ENCODE measurements around the gene CROCC. TPM values are rescaled to one million over a fixed set of nuclear protein-coding genes. Genes with fewer than 3 reads are reported as not detected.
A peak's percentile ranks its signal among the peaks of the same experiment; 100 is the strongest.
"Not testable (repeated sequence)": the region's sequence is repeated elsewhere in the genome, so short reads cannot be mapped to it uniquely, and the experiment has no call there.

The CROCC gene
- total RNA-seq, 2 donors from 2014 or later, result 6.9 to 21.6 TPM

DNA sequence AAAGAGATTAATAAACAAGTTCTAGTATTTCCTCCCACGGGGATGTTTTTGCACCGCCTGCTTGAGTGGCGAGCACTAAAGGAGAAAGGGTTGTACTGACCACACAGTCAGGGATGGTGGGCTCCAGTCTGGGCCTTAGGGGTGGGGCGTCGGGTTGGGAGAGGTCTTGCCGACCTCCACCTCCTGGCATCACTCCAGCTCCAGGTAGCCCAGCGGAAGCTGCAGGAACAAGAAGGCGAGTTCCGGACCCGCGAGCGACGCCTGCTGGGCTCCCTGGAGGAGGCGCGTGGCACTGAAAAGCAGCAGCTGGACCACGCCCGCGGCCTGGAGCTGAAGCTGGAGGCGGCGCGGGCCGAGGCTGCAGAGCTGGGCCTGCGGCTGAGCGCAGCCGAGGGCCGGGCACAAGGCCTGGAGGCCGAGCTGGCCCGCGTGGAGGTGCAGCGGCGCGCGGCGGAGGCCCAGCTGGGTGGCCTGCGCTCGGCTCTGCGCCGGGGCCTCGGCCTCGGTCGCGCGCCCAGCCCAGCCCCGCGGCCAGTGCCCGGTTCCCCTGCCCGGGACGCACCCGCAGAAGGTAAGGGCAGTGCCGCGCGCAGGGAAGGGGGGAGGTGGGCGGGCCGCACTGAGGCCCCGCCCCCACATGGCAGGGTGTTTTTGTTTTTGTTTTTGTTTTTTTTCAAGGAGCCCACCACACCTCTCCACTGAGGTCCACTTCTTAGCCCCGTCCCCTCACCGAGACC, 39.0 kb downstream of the CROCC start:
- Histone ChIP-seq H3K4me1 (no peaks in the 10 kb centered on the region), H3K36me3 (no peaks in the 10 kb centered on the region), H3K4me3 (peak overlapping the region; percentile 40), H3K27ac (no peak overlapping the region), H3K27me3 (no peaks in the 10 kb centered on the region), H3K9ac (ENCODE audit: low read depth in 2 of 2, low read length in 2 of 2) (peak overlapping the region; percentile 63 to 74), H3K9me3 (no peaks in the 10 kb centered on the region)
- intact Hi-C loops (cut with DNase I), result no loop called here
- TF ChIP-seq, protein P1, sequence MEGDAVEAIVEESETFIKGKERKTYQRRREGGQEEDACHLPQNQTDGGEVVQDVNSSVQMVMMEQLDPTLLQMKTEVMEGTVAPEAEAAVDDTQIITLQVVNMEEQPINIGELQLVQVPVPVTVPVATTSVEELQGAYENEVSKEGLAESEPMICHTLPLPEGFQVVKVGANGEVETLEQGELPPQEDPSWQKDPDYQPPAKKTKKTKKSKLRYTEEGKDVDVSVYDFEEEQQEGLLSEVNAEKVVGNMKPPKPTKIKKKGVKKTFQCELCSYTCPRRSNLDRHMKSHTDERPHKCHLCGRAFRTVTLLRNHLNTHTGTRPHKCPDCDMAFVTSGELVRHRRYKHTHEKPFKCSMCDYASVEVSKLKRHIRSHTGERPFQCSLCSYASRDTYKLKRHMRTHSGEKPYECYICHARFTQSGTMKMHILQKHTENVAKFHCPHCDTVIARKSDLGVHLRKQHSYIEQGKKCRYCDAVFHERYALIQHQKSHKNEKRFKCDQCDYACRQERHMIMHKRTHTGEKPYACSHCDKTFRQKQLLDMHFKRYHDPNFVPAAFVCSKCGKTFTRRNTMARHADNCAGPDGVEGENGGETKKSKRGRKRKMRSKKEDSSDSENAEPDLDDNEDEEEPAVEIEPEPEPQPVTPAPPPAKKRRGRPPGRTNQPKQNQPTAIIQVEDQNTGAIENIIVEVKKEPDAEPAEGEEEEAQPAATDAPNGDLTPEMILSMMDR (IDR thresholded peaks at IDR 0.05), result peak; percentile 58
- peak; percentile 94 for DNase-seq

DNA sequence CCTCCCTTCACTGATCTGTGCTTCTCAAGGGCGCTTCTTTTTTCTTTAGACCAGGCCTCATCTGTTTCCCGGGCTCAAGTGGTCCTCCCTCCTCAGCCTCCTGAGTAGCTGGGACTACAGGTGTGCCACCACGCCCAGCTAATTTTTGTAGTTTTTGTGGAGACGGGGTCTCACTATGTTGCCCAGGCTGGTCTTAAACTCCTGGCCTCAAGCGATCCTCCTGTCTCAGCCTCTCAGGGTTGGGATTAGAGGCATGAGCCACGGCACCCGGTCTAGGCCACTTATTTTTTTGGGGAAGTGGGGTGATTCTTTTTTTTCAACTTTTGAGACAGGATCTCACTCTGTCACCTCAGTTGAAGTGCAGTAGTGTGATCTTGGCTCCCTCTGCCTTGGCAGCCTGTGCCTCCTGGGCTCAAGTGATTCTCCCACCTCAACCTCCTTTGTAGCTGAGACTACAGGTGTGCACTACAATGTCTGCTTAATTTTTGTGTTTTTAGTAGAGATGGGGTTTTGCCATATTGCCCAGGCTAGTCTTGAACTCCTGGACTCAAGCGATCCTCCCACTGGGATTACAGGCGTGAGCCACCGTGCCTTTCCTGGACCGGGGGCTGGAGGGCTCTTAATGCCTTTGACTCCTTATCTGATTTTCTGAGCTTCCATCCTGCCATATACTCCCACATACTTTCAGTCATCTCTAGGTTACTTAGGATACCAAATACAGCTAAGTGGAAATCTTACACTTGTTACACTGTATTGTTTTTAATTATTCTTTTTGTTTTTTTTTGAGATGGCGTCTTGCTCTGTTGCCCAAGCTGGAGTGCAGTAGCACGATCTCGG, 39.8 kb downstream of the CROCC start:
- intact Hi-C loops (cut with DNase I), result no loop called here
- Histone ChIP-seq H3K4me3 (peak overlapping the region; percentile 40), H3K27me3 (no peaks in the 10 kb centered on the region), H3K9ac (ENCODE audit: low read depth in 2 of 2, low read length in 2 of 2) (peak overlapping the region in 1 of 2 donors; percentile 74), H3K27ac (no peak overlapping the region), H3K36me3 (no peaks in the 10 kb centered on the region), H3K9me3 (no peaks in the 10 kb centered on the region), H3K4me1 (no peaks in the 10 kb centered on the region)
- no peak for DNase-seq
- TF ChIP-seq, protein P1 (IDR thresholded peaks at IDR 0.05), result no peak

DNA sequence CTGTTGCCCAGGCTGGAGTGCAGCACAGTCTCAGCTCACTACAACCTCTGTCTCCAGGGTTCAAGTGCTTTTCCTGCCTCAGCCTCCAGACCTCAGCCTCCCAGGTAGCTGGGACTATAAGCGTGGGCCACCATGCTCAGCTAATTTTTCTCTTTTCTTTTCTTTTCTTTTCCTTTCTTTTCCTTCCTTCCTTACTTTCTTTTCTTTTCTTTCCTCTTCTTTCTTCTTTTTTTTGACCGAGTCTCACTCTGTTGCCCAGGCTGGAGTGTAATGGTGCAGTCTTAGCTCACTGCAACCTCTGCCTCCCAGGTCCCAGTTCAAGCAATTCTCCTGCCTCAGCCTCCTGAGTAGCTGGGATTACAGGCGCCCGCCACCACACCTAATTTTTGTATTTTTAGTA, 42.4 kb downstream of the CROCC start:
- intact Hi-C loops (cut with DNase I); H3K27me3 ChIP-seq; H3K27ac ChIP-seq; H3K9me3 ChIP-seq; H3K4me3 ChIP-seq; H3K36me3 ChIP-seq; DNase-seq; H3K9ac ChIP-seq (ENCODE audit: low read depth in 2 of 2, low read length in 2 of 2); H3K4me1 ChIP-seq: not testable (repeated sequence)

DNA sequence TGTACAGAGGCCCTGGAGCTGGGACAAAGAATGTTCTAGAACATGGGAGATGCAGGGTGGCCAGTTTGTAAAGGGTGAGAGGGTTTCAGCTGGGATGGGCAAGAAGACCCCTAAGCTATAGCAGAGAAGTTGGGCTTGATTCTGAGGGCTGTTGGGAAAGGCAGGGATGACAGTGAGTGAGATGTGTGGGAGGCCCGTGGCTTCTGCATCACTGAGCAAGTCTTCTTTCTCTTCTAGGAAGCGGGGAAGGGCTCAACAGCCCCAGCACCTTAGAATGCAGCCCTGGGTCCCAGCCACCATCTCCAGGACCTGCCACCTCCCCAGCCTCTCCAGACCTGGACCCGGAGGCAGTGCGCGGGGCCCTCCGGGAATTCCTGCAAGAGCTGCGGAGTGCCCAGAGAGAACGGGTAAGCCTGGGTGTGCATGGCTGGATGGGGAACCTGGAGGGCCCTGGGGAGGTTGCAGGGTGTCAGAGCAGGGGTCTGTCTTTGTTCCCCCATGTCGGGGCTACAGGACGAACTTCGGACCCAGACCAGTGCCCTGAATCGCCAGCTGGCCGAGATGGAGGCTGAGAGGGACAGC, 43.8 kb downstream of the CROCC start:
- no peak for DNase-seq
- TF ChIP-seq, protein P1 (IDR thresholded peaks at IDR 0.05), result no peak
- Histone ChIP-seq H3K27ac (no peak overlapping the region), H3K27me3 (no peaks in the 10 kb centered on the region), H3K9me3 (no peaks in the 10 kb centered on the region), H3K4me3 (no peak overlapping the region), H3K4me1 (no peaks in the 10 kb centered on the region), H3K9ac (ENCODE audit: low read depth in 2 of 2, low read length in 2 of 2) (no peak overlapping the region), H3K36me3 (no peaks in the 10 kb centered on the region)
- intact Hi-C loops (cut with DNase I), result no loop called here

DNA sequence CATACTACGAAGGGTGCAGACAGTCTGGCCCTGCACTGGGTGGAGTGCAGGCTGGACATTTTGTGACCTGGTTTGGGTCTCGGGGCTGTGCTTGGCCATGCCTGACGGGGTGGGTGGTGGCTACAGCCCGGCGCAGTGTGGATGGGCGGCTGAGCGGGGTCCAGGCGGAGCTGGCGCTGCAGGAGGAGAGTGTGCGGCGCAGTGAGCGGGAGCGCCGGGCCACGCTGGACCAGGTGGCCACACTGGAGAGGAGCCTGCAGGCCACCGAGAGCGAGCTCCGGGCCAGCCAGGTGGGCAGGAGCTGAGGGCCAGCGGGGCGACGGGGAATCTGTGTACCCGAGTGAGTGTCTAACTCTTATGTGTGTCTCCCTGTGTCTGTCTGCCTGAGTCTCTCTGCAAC, 44.6 kb downstream of the CROCC start:
- H3K27me3 ChIP-seq, result no peaks in the 10 kb centered on the region
- DNase-seq, result no peak
- H3K9me3 ChIP-seq, result no peaks in the 10 kb centered on the region
- TF ChIP-seq, protein P1 (IDR thresholded peaks at IDR 0.05), result no peak
- H3K9ac ChIP-seq (ENCODE audit: low read depth in 2 of 2, low read length in 2 of 2), result no peak overlapping the region
- no peaks in the 10 kb centered on the region for H3K4me1 ChIP-seq
- intact Hi-C loops (cut with DNase I), result no loop called here
- no peaks in the 10 kb centered on the region for H3K36me3 ChIP-seq
- H3K27ac ChIP-seq, result no peak overlapping the region
- H3K4me3 ChIP-seq, result no peak overlapping the region
